Stimulated activated CD4-positive, alpha-beta T cell treated with anti-CD3 and anti-CD28 coated beads, Interleukin-1b, Interleukin-23, amount 100 ng/mL, for 24 hours (primary cell): ENCODE data around the gene SPHK2.

Experiments
- DNase-seq, 4 experiments: peaks; one replicate each; pipeline ENCODE4 v3.0.0-alpha.2; 2020; ENCODE audit warnings: low read depth in 4 of 4, low spot score in 1 of 4

The SPHK2 gene

GRCh38 chr19:48603449-48603848 is 15.9 kb upstream of the SPHK2 start:
- no peak for DNase-seq

GRCh38 chr19:48603850-48604249 is 15.5 kb upstream of the SPHK2 start:
- DNase-seq, result no peak

GRCh38 chr19:48606463-48607358 is 12.6 kb upstream of the SPHK2 start, which contains the start of gene SPACA4:
SPACA4 (plus strand) TSS chr19:48606742; CDS start chr19:48606979, 237 bp downstream.
- DNase-seq, result no peak

- no peak for DNase-seq
These were observed 11.9 kb upstream of the SPHK2 start for GRCh38 chr19:48607359-48607755.

- no peak for DNase-seq
These were observed 10.5 kb upstream of the SPHK2 start for GRCh38 chr19:48608798-48609263.

GRCh38 chr19:48609571-48610108 is 9.7 kb upstream of the SPHK2 start:
- no peak for DNase-seq

GRCh38 chr19:48611872-48612271 is 7.4 kb upstream of the SPHK2 start:
- no peak for DNase-seq

- DNase-seq, result no peak
These were observed 6.1 kb upstream of the SPHK2 start for GRCh38 chr19:48613024-48613851.

- DNase-seq, result no peak
These were observed 5.4 kb upstream of the SPHK2 start for GRCh38 chr19:48613852-48614435.

- DNase-seq, result no peak
These were observed 4.7 kb upstream of the SPHK2 start, which contains the start of gene FAM83E for GRCh38 chr19:48614436-48615230. FAM83E (minus strand) TSS chr19:48615076; CDS start chr19:48613372, 1,704 bp downstream.

- no peak for DNase-seq
These were observed 3.9 kb upstream of the SPHK2 start for GRCh38 chr19:48615231-48616040.

GRCh38 chr19:48616041-48616436 is 3.3 kb upstream of the SPHK2 start:
- no peak for DNase-seq

GRCh38 chr19:48616491-48617056 is 2.7 kb upstream of the SPHK2 start:
- no peak for DNase-seq

GRCh38 chr19:48617146-48617937 is 2.0 kb upstream of the SPHK2 start:
- no peak for DNase-seq

GRCh38 chr19:48618278-48618915 is 909 bp upstream of the SPHK2 start:
- no peak for DNase-seq

- no peak for DNase-seq
These were observed 633 bp downstream of the SPHK2 start for GRCh38 chr19:48619692-48620585.

GRCh38 chr19:48623556-48624066 is 4.3 kb downstream of the SPHK2 start:
- DNase-seq, result no peak
